Stimulated activated CD8-positive, alpha-beta memory T cell treated with anti-CD3 and anti-CD28 coated beads, Interleukin-2, amount 100 ng/mL, for 1 hour (primary cell): Measurements from ENCODE around the gene GADD45GIP1.

Experiments
- DNase-seq, 2 donors: peaks; one replicate each; pipeline ENCODE4 v3.0.0-alpha.2; 2020; ENCODE audit warnings: low read depth in 2 of 2

GADD45GIP1 gene

DNA sequence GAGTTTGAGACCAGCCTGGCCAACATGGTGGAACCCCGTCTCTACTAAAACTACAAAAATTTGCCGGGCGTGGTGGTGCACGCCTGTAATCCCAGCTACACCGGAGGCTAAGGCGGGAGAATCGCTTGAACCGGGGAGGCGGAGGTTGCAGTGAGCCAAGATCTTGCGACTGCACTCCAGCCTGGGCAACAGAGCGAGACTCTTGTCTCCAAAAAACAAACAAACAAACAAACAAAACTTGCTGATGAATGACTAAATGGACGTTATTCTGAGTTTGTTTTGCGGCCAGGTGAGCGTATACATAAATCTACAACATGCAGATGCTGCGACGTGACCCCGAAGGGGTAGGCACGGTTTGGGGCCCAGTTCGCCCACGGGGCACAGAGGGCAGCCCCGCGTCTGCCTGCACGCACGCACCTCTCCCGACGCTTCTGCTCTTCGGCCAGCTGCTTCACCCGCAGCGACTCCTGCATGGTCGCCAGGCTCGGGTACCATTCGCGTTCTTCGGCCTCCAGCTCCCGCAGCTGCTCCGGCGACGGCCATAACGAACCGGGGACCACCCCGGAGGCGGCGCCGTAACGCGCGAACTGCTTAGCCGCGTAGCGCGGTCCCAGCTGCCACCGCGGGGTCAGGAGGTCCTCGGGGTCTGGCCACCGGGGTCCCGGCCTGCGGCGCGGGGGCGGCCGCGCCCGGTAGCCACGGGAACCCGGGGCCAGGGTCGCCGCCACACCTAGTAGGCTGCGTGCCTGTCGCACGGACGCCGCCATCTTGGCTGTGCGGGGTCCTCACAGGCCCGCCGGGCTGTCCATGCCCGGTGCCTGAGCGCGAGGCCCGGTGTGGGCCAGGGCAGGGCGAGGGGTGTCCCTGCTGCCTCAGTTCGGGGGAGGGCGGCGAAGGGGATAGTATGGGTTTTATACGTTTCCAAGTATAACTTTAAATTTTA, at the start of gene GADD45GIP1:
TSS of gene GADD45GIP1 (minus strand) at position 778 of the 943 bp plus-strand sequence. CDS start at position 767, 11 bp downstream.
- DNase-seq: peak; percentile 58 to 66

DNA sequence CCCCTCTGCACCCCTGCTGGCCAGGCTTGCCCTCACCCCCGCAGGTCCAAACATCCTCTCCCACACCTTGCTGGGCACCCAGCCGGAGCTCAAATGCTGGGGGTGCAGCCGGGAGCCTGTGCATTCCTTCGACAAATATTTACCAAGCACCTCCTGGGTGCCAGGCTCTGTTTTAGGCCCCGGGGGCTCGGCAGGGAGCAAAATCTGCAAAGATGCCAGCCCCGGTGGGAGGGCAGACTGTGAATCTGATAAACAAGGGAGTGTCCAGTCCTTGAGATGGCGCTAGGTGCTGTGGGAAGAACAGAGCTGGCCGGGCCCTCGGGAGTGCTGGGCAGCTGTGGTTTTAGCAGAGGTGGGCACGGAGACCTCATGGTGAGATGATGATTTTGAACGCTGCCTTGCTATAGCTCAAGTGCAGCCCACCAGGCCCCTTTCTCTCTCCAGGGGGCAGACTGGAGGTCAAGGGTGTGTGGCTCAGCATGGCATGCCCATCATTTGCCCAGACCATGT, 48.9 kb upstream of the GADD45GIP1 start:
- DNase-seq: no peak

DNA sequence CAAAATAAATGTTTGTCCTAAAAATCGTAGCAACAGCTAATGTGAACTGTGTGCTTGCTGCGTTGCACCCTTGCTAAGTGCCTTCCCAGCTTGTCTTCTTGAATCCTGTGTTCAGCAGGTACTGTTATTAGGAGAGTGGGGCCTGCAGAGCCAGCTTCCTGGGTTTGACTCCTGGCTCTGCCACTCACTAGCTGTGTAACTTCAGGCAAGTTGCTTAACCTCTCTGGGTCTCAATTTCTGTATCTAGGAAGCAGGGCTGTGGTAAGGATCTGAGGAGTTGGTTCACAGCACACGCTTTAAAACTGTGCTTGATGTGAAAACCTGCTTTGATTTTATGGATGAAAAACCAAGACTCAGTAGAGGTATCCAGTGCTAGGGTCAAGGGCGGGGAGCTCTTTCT, 48.2 kb upstream of the GADD45GIP1 start:
- no peak for DNase-seq

DNA sequence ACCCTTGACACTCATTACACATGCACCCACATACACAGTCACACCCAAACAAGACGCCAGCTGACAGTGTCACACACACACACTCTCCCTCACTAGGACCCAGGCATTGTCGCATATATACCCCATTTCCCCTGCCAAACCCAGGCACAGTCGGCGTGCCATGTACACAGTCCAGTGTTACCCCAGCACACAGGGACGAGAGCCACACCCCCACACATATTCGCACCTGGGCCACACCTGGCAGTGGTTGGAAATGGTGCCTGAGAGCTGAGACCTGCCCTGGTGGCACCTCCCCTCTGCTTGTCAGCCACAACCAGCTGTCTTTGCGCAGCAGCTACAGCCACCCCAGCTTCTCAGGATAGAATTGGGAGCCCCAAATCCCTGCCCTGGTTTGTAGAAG, 47.2 kb upstream of the GADD45GIP1 start:
- DNase-seq: no peak

DNA sequence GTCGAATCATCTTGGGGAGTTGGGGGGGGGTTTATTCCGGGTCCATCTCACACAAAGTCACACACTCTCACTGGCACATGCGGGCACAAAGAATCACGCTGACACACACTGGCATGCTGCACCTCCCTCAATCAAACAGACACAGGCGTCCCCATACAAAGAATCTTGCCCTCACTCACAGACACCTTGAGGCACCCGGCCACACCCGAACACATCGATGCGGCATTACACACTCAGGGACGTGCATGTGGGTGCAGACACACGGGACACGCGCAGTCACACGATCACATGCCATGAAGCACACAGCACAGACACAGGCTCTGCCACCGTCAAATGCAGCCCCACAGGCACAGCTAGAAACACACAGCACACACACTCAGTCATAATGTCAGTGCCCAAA, 46.1 kb upstream of the GADD45GIP1 start:
- no peak for DNase-seq

DNA sequence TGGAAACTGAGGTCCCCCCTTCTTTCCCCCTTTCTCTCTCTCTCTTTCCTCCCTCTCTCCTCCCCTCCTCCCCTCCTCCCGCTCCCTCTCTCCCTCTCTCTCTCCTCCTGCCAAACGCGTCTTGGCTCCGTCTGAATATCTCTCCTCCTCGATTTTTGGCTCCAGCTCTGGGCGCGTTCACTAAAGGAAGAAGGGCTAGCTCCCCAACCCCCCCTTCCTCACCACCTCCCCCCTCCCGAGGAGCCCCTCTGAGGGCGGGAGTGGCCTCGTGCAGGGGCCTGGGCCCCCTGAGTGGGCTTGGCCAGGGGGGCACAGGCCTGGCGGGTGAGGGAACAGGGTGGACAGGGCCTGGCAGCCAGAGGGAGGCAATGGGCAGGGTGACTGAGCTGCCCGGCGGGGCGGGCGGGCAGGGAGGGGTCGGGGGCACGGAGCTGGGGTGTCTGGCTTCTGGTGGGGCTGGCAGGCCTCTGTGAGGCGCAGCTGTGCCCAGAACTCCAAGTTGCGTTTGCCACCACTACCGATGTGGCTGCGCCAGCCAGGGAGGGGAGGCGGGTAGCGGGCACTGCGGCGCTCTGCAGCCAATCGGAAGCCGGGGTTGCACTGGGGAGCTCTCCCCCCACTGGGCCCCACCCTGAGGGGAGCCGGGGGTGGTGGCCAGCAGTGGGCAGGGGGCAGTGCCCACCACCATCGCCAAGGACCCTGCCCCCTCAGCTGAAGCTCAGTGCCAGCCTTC, 45.3 kb upstream of the GADD45GIP1 start:
- no peak for DNase-seq

DNA sequence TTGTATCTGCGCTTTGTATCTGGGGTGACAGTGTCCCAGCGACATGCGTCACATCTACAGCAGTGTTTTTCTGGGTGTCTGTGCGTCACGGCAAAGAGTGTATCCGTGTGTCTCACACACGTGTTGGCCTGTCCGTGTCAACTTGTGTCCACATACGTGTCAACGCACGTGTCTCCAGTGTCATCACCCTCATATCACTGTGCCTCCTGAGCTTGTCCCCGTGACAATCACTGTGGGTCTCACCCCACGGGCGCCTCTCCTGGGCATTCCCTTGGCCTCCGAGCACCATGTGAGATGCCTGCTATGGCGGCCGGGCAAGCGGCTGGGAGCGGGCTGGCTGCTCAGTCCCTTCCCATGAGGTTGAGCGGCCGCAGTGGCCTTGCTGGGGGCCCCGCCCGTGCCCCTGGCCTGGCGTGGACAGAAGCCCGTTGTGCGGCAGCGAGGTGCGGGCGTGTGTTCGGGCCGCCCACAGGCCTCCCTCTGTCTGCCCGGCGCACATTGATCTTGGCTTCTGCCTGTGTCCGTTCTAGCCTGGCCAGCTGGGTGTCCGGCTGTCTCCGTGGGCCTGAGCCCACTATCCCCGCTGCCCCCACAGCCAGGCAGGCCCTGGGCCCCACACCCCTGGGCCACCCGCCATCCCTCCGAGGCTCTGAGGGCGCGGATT, 44.6 kb upstream of the GADD45GIP1 start:
- DNase-seq: no peak

DNA sequence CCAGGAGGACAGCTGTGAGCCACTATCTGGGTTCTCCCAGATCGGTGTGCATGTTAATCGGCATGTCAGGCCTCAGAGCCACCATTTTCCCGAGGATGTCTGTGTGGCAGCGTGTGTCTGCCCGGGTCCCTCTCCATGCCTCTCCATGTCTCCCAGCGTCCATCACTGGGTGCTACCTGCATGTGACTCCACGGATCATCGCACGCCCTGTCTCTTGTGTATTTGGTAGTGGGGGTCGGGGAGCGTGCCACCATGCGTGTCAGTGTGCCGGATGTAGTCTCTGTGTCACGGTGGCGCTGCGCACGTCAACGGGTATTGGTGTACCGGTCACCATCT, 44.1 kb upstream of the GADD45GIP1 start:
- DNase-seq: no peak

DNA sequence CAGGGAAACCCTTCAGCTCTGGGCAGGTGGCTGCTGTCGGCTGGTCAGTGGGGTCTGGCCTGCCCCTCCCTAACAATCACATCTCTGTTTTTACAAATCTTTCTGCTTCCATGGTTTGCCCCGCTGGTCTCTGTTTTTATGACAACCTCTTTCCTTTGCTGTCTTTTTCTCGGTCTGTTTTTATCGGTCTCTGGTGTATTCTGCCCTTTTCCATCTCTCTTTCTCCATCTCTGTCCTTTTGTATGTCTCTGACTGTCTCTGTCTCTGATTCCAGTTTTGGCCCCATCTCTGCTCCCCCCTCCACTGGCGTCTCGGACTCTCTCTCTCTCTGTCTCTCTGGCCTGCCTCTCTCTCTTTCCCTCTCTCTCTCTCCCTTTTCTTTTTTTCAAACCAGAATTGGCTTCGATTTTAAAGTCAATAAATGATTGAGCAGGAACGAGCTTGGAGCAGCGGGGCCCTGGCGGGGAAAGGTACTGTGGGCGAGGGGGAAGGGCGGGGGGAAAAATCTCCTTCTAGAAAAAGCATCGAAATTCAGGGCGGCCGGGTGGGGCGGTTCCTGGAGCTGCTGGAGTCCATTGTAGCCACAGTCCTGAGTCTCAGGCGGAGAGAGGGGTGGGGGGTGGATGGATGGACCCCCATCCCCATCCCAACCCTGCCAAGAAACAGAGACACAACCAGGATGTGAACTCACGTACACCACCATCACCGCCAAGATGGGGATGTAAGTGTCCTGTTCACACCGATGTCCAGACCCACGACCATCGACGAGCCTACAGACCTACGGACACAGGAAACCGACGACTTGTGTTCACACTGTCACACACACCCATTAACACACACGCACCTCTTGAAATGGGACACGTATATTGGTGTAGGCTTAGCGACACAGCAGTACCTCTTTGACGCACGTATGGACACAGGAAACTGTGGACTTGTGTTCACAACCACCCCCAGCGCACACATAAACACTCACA, 41.2 kb upstream of the GADD45GIP1 start:
- DNase-seq: no peak

DNA sequence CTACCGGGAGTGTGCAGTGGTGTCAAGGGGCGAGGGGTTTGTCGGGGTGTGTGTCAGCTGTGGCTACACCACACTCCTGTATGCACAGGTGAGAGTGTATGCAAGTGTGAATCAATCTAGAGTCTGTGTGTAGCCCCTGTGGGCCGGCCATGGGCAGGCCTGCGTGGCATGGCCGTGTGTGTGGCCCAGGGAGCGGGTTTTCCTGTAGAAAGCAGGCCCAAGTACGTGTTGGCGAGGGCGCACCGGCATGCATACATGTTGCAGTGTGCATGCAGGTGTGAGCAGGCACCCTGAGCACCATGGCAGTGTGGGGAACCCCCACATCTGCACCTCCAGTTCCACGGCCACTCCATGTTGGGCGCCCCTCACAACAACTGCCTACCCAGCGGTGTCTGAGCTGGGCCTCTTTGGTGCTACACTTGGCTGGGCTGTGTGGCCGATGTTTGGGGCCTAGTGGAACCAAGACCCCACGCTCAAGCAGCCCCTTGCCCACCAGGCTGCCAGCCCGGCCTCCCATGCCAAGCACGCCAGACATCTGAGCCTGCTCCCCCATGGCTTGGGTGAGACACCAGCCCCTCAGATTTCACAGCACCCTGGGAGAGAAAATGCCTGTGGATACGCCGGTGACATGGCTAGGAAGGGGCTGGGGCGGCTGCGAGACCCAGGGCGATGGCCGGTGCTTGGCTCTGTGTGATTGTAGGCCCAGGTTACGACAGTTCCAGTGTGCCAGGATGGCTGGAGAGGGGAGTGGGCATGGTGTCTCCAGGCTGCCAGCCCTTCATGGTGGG, 40.4 kb upstream of the GADD45GIP1 start:
- DNase-seq: no peak

DNA sequence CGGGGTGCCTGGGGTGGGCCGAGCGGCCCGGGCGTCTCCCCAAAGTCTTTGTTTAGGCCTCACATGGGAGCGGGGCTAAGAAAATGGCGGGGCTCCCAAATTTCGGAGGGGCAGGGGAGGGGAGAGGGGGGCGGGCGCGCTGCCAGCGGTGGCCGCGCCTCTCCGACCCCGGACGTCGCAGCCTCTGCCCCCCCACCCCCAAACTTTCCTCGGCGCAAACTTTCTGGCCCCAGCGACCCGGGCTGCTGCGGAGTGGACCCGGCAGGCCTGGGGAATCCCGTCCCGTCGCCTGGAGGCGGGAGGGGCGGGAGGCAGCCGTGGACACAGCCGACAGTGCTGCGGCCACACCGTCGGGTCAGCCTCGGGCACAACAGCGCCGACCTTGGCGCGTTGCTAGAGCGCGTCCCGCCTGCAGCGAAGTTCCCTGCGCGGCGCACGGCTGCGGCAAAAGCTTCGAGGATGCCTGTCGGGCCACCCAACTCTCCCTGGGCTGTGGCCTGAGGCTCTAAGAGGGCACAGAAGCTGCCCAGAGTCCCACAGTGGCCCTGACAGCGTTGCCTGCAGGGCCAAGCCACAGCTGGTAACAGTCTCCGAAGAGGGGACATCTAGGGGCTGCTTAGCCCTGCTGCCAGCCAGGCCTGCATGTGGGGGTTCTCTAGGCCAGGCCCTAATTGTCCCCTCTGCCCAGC, 39.5 kb upstream of the GADD45GIP1 start:
- DNase-seq: no peak

DNA sequence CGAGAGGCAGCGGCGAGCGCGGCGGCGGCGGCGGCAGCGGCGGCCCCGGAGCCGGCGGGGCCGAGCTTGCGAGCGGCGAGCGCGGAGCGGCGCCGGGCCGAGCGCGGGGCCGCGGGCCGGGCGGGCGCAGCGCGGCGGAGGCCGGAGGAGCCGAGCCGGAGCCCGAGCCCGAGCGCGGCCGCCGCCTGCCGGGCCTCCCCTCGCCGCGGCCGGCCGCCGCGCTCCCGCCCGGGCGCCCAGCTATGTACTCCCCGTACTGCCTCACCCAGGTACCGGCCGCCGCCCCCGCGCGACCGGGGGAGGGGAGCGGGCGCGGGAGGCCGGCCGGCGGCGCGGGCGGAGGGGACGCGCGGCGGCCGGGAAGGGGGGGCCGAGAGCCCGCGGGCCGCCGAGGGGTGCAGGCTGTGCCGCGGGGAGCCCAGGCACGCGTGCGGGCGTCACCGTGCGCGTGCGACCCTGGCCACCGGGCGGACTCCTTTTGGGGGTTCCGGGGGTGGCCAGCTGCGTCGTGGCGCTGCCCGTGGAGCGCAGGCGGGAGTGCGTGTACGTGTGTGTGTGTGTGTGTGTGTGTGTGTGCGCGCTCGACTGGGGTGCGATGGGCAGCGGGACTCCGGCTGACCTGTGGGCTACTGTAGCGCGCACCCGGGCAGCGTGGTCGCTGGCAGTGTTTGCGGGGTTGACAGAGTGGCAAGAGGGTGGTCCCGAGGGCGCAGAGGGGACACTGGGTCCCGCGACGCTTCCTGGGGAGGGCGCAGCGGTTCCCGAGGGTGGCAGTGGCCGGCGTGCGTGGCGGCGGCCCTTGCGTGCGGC, 38.8 kb upstream of the GADD45GIP1 start:
- DNase-seq: no peak

DNA sequence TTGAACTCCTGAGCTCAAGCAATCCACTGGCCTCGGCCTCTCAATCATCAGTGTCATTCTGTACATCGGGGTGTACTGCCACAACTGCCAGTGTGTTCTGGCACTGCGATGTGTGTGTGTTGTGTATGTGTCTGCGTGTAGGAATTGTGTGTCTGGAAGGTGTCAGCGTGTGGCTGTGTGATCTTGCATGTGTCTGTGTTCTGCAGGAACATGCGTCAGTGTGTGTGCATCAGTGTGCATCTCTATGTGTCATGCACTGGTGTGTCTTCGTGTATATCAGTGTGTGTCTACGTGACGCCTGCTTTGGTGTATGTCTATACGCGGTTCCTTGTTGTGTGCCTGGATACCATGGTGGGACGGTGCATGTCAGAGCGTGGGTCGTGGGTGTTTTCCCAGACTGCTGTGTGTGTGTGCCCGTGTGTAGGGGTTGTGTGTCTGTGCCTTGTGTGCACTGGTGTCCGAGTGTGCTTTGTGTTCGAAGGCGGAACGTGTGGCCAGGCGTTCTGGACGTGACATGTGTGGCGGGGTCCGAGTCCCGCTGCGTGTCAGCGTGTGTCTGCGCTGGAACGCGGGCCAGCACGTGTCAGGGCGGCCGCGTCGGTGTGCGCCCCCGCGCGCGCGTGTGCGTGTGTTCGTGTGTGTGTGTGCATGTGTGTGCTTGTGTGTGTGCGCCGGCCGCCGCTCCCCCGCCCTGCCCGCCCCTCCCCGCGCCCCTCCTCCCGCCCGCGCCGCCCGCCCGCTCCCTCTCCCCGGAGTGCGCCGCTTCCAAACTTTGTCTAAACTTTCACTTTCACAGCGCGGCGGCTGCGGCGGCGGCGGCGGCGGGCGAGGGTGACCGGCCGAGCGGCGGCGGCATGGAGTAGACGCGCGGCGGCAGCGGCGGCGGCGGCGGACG, 37.9 kb upstream of the GADD45GIP1 start, which contains the start of gene NFIX:
TSS of gene NFIX (plus strand) at position 775 of the 895 bp plus-strand sequence. CDS start 363 bp downstream, outside the sequence.
- peak; percentile 33 for DNase-seq

DNA sequence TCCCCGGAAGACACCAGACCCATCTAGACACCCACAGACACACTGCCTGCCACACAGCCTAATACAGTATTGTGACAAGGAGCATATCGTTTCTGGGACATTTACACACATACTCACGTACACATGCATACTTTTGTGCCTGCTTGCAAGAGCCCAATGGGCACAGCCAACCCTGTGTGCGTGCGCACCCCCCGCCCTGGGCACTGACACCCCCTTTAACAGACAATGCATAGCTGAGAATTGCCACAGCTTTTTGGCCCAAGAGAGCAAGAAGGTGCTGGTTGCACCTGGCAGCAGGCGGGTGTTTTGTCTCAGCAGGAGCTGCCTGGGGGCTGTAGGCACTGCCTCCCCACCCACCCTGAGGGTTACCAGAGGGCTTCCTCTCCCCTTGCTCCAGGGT, 36.5 kb upstream of the GADD45GIP1 start:
- DNase-seq: no peak

DNA sequence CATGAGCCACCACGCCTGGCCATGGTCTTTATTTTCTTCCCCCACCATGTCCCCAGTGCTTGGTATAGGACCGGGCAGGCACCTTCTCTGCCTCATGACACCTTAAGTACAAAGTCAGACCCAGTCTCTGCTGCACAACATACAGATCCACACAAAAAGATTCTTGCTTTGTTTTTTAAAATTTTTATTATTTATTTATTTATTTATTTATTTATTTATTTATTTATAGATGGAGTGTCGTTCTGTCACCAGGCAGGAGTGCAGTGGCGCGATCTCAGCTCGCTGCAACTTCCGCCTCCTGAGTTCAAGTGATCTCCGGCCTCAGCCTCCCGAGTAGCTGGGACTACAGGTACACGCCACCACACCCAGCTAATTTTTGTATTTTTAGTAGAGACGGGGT, 35.7 kb upstream of the GADD45GIP1 start:
- DNase-seq: no peak

DNA sequence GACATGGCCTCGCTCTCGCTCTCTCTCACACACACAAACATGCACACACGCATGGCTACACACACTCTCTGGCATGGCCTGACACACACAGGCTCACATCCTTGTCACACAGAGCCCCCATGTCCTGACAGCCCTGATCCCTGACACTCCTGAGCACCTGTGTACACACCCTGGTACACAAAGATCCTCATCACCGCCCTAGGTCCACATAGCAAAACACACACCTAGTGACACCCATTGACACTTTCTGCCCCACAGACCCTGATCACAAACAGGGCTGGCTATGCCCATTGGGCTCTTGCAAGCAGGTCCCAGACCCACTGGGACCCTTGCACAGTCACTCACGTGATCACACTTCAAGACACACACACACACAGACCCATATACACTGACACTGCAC, 34.3 kb upstream of the GADD45GIP1 start:
- DNase-seq: no peak

DNA sequence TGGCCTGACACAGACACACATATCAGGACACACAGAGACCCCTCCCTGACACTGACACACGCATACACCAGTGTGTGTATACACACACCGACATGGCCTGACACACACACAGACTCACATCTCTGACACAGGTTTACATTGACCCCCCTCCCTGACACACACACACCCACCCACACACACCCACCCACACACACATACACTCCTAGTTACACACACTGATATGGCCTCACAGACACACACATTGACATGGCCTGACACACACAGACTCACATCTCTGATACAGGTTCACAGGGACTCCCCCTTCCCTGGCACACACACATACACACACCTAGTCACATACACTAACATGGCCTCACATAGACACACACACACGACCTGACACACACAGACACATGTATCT, 33.8 kb upstream of the GADD45GIP1 start:
- DNase-seq: no peak

DNA sequence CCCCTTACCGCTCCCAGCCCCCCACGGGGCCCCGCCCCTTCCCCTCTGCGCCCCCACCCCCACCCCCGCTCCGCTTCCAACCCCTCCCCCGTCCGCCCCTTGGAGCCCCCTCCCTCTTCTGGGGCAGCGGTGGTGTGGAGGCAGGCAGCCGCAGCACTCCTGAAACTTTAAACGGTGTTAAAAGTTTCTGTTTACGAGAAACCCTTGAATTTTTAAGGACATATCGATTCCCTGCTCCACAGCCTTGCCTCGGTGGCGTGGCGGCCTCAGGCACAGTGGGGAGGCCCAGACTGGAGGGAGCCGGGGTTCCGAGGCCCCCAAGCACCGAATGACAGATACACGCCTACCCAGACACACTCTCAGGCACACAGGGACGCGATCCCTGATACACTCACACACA, 33.4 kb upstream of the GADD45GIP1 start:
- no peak for DNase-seq
